Stimulated activated CD8-positive, alpha-beta memory T cell treated with anti-CD3 and anti-CD28 coated beads, Interleukin-7, amount 100 ng/mL, for 4 hours (primary cell): ENCODE results near the gene VAV2.
"Not testable (repeated sequence)": the region's sequence is repeated elsewhere in the genome, so short reads cannot be mapped to it uniquely, and the experiment has no call there.

Experiments used
- DNase-seq, 2 donors: peaks; one replicate each; pipeline ENCODE4 v3.0.0-alpha.2; 2020; ENCODE audit warnings: low read depth in 2 of 2

VAV2 gene

DNA sequence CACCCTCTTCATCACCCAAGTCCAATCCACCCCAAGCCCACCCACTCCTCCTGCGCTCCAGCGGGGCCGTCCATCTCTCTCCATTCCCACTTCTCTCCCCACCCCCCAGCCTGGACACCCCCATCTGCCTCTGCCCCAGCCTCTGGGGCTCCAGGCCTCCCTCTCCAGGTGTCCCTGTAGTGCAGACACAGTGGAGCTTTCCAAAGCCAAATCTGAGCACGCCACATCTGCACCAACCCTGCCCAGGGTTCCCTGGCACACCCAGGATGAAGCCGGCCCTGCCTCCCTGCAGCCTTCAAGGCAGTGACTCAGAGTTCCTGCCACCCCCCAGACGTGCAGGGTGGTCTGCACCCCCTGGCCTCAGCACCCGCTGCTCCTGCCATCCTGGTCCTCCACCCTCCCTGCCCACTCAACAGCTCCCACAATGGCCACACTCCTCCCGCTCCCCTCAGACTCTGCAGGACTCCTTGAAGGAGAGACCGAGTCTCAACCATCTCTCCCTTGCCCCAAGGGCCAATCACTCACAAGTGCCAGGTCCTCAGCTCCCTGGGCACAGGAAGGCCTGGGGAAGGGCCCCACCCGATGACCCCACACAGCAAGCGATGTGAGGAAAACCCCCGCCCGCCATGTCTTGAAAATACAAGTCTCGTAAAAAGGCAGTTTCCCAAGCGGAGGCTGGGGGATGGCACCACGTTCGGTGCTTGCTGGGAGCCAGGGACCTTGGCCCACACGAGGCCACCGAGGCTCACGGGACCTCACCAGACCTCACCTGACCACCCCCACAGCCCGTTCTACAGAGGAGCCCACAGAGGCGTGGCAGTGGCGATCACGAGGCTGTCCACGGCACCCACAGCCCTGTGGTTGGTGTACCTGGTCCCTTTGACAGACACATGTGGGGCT is 22.2 kb downstream of the VAV2 start:
- no peak for DNase-seq

GRCh38 chr9:133968966-133969617 is 23.0 kb downstream of the VAV2 start:
- no peak for DNase-seq

DNA sequence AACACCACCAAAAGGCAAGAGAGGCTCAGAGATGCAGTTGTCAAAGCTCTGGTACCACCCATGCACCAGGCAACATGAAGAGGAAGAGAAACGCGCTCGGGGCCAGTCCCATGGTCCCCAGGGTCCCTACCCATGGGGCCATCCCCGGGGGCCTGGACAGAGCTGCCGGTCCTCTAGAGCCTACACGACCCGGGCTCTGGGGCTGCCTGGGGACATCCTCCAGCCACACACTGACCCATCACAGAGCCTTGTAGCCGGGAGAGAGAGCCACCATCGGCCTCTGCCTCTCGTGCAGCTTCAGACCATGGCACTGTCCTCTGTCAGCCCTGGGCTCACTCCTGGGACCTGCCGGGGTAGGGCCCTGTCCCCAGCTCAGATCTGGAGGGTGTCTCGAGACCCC is 23.7 kb downstream of the VAV2 start:
- DNase-seq = no peak

- DNase-seq = no peak
Measured at GRCh38 chr9:133967024-133967741, 24.9 kb downstream of the VAV2 start.

DNA sequence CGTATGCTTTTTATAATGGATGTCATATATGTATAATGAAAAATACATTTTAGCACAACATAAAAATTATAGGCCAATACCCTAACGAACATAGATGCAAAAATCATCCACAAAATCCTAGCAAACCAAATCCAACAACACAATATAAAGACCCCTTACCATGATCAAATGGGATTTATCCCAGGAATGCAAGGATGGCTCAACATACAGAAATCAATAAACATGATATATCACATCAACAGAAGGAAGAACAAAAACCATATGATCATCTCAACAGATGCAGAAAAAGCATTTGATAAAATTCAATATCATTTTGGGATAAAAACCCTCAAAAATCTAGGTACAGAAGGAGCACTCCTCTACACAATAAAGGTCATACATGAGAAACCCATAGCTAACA is 27.7 kb downstream of the VAV2 start:
- DNase-seq = no peak

DNA sequence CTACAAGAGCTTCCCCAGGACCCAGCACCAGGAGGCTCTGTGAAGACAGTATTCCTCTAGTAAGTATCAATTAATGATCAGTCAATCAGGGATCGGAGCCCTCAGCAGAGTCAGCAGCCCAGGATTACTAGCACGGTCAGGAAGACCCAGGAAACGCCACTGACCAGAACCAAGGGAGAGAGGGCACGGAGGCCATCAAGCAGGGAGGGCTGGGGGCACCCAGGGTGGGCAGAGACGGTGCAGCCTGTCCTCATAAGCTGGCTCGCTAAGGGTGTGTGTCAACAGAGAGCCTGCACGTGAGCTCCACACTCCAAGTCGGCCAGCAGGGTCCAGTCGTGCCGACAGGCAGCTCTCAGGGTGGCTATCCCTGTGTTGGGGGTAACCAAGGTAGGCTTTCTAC is 29.0 kb downstream of the VAV2 start:
- no peak for DNase-seq

DNA sequence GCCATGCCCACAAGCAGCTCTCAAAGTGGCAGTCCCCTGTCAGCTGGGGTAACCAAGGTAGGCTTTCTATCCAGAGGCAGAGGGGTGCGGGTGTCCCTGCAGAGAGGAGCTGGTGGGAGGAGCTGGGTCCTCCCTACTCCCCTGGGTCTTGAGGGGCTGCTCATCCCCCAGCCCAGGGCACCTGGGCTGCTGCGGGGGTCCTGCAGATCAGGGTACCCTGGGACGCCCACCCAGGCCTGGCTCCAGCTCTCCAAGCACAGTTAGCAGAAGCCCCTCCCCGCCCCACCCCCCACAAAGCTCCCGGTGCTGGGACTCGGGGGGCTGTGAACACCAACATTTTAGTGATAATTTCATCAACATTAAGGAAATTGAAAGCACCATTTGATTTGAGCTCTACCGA is 29.8 kb downstream of the VAV2 start:
- no peak for DNase-seq

DNA sequence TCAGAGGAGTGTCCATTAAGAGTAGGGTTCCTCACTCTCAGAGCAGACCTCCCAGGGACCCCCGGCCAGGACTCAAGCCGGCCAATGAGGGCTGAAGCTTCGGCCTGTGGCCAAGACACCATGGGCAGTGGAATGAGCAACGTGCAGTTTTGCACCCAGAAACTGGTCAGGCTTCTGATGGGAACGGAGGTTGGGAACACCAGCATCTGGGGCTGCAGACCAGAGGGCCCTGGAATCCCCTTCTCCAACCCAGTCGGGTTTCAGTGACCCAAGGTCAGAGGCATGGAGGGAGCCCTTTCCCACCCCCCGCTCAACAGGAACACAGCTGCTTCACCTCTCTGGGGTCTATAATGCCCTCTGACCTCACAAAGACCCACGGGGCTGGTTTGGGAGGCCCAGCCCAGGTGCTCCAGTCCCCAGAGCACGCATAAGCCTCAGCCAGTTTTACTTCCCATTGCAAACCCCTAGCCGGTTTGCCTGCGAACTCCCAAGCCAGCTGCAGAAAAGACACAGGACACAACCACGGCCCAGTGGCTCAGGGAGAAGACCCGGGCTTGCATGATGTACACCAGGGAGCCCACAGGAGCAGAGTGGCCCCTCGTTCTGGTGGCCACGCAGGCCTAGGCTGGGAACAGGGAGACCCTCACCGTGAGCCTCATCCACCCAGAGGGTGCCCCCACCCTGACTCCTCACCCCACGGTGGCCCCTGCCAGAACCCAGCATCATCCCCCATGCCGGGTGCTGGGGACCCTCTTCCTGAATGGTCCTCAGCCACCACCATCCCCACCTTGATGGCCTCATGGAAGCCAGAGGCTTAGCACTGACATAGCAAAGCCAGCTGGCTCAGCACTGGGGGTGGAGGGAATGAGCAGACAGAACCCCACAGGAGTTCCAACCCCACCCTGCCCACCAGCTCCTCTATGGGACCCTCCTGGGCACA is 30.6 kb downstream of the VAV2 start:
- DNase-seq = no peak

DNA sequence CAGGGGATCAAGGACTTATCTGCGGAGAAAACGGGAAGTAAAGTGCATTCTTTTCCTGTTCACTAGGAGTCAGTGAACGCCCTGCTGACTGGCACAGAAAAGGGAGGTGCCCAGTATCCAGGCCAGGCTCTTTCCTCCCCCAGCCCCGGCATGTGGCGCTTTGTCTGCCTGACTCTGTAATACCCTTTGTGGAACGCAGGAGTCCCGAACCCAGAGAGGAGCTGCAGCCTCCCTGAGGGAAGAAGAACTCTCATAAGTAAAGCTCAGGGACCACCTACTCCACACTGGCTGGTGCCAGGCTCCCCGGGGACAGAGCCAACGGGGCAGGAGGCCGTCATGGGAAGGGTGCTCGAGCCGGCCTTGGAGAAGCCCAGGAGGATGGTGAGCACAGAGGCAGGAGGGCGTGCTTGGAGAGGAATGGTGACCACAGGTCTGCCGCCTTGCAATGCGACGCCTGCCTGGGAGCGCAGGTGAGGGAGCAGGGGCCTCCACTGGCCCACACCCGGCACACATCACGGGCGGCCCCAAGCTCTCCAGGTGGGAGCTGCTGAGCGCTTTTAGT is 31.5 kb downstream of the VAV2 start:
- DNase-seq = no peak

DNA sequence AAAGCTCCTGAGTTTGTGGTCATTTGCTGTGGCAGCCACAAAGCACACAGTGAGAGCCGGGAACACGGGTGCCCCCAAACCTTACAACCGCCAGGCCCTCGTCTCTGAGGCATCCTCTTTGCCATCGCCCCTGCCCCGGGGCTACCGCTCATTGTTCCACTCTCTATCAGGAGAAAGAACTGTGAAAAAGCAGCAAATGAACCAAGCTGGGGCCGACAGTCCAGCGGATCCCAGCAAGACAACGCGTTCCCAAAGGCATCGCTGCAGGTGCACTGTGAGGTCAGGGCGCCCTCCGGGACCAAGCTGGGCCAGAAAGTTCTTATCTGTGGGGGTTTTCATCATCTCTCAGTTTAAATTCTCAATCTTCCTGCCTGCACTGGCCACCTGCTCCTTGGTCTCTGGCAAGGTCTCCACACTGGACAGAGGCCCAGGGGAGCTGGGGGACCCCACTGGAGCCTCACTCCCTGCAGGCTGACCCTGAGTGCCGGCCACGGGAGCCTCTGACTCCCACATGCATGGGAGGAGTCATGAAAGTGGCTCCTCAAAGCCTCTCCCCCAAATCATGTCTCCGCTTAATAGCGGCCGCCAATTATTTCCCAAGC is 32.1 kb downstream of the VAV2 start:
- DNase-seq = no peak

DNA sequence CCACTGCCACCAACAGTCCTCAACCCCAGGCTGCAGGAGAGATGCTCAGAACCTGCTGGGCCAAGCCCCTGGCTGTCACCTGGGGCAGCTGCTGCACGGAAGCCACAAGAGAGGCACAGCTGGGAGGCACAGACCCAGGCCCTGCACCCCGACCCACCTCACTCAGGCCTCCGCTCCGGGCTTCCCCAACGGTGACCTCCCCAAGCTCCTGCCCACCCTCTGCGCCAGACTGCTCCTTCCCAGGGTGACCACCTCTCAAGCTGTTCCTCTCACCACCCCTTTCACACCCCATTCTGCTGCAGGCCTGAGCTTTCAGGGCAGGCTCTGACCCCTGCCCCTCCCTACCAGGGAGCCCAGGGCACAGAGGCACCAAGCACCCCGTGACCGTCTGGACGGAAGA is 33.0 kb downstream of the VAV2 start:
- no peak for DNase-seq

DNA sequence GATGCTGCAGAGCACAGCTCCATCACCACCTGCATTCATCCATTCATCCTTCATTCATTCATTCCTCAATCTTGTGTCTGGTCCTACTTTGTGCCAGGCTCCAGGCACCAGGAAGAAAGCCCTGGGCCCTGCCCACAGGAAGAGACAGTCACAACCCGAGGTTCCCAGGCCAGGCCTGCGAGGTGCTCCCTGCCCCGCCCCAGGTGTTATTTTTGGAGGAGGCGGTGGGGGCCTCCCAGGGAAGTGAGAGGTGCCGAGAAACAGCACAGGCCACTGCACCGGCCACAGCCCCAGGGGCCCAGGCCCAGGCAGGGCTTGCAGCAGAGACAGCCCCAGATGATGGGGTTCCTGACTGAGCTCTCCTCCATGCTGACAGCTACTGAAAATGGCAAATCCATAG is 33.4 kb downstream of the VAV2 start:
- no peak for DNase-seq

- not testable (repeated sequence) for DNase-seq
Measured at GRCh38 chr9:133957772-133958171, 34.4 kb downstream of the VAV2 start.

DNA sequence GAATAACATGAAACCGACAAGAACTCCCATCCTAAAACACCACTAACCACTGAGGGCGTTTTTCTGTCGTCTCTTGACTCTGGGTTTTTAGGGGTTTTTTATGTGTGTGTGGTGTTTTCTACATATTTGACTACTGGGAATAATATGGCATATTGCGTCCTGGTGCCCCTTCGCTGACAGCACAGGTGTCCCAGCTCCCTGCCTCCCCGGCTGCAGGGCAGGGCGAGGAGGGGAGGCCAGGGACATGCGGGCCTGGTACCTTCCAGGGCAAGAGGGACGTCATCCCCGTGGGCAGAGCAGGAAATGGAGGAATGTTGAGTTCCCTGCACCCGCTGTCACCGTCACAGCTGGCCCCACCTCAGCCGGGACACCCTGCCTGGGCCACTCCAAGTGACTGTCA is 34.8 kb downstream of the VAV2 start:
- no peak for DNase-seq

DNA sequence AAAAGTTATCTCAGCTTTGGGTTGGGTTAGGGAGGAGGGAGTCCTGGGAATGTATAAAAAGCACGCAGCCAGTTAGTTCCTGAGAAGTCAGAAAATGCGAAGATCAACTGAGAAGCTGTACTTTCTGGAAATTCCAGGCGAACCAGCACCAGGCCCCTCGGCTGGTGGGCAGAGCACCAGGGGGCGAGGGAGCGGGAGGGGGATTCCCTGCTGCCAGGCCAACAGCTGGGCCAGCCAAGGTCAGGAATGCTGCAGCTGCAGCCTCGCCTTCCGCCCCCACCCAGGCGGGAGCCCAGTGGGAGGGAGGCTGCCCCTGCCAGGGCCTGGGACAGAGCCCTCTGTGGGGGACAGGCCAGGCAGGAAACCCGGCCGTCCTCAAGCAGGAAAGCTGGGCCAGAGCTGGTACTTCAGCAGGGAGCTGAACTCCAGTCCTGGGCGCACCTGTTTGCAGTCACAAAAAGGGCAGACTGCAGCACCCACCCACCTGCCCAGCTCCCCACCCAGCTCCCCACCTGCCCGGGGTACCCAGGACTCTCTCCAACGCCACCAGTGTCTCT is 35.5 kb downstream of the VAV2 start:
- no peak for DNase-seq

GRCh38 chr9:133955821-133956411 is 36.2 kb downstream of the VAV2 start:
- no peak for DNase-seq

DNA sequence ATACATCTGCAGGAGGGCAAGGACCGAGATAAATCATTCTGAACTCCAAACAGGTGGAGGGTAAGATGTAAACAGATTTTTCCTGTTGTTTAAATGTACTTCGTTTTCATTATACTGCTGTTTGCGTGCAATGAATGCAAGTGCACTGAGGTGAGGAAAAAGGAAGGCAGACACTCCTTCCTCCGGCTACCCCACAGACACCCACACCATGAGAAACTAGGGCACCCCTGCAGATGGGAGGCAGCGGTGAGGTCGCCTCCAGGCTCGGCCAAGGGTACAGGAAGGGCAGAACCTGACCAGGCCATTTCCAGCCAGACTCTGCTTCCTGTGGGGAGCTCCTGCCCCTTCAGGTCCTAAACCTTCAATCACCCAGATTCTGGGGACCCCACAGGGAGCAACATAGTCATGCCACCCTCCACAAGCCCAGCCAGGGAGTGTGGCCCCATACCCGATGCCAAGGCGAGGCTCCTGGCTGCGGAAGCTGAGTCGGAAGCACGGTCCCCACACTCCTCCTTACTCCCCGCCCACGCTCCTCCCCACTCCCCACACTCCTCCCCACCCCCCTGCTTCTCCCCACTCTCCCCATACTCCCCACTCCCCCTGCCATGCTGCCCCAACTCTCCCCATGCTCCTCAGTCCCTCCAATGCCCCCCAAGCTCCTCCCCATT is 37.1 kb downstream of the VAV2 start:
- DNase-seq = peak in 1 of 2 donors; percentile 19

GRCh38 chr9:133953976-133954709 is 38.0 kb downstream of the VAV2 start:
- DNase-seq = no peak

- DNase-seq = no peak
Measured at GRCh38 chr9:133953621-133953975, 38.5 kb downstream of the VAV2 start.
